Measurements from ENCODE around the gene KSR1. TPM values are rescaled to one million over a fixed set of nuclear protein-coding genes. Genes with fewer than 3 reads are reported as not detected.
A peak's percentile ranks its signal among the peaks of the same experiment; 100 is the strongest.

Gene KSR1
- total and polyA plus RNA-seq, 12 donors = 16.0 to 50.4 (median 38.5) TPM

- no peak overlapping the region for H3K4me3 ChIP-seq
- H3K27me3 ChIP-seq = no peaks in the 10 kb centered on the region
- intact Hi-C loops (cut with DNase I) = loop anchor here in 1 of 2 donors (5.0 kb wide), 1 partner anchor 44 kb away; no protein-coding TSS in a partner anchor
- no peak for TF ChIP-seq CTCF (IDR thresholded peaks at IDR 0.05)
- no peak for TF ChIP-seq POLR2A (IDR thresholded peaks at IDR 0.05)
- no peaks in the 10 kb centered on the region for H3K36me3 ChIP-seq (replicated peaks in 1 of 2)
- H3K27ac ChIP-seq = peak overlapping the region in 2 of 5 donors; percentile 70 to 74
- H3K9me3 ChIP-seq (replicated peaks in 1 of 3) = no peaks in the 10 kb centered on the region
- peaks cover 0 to 58% of the 10 kb centered on the region in 2 donors for H3K4me1 ChIP-seq (replicated peaks in 1 of 2)
- 41 to 58% (median 48%) methylated on average over 11 to 12 of the region's 12 CpGs for WGBS, 4 donors
- peak in 5 of 7 donors; percentile 37 to 62 (median 43) for DNase-seq
Observed at GRCh38 chr17:27530764-27531391, 74.6 kb downstream of the KSR1 start.

DNA sequence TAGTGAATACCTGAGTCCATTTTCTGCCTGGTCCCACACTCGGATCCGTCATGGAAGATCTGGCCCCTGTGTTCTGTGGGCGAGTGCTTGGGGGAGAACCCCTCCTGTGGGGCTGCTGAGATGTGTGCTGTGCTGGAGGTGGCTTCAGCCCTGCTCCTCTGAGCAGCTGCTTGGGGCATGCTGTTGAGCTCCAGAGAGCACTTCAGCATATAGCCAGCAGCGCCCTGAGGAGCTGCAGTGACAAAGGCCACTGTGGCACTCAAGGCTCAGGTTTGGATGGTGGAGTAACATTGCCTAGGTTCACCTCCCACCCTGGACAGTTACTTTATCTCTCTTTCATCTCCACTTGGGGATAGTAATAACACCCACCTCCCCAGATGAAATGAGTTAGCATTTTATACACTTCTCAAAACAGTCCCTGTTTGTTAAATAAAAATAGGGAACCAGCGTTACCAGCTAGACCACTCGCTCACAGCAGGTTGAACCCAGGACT is 75.3 kb downstream of the KSR1 start:
- H3K4me3 ChIP-seq = no peak overlapping the region
- H3K27me3 ChIP-seq = no peaks in the 10 kb centered on the region
- intact Hi-C loops (cut with DNase I) = loop anchor here in 1 of 2 donors (5.0 kb wide), 1 partner anchor 44 kb away; no protein-coding TSS in a partner anchor
- 79 to 90% (median 87%) methylated on average over 3 to 6 of the region's 6 CpGs for WGBS, 4 donors
- no peak for DNase-seq
- H3K27ac ChIP-seq = peak overlapping the region in 2 of 5 donors; percentile 70 to 74
- no peaks in the 10 kb centered on the region for H3K36me3 ChIP-seq (replicated peaks in 1 of 2)
- H3K4me1 ChIP-seq (replicated peaks in 1 of 2) = peaks cover 0 to 55% of the 10 kb centered on the region in 2 donors
- H3K9me3 ChIP-seq (replicated peaks in 1 of 3) = no peaks in the 10 kb centered on the region
- TF ChIP-seq CTCF (IDR thresholded peaks at IDR 0.05) (no peak), POLR2A (IDR thresholded peaks at IDR 0.05) (no peak)

GRCh38 chr17:27532269-27533263 is 76.3 kb downstream of the KSR1 start:
- Histone ChIP-seq H3K36me3 (replicated peaks in 1 of 2) (no peaks in the 10 kb centered on the region), H3K4me3 (no peak overlapping the region), H3K27me3 (no peaks in the 10 kb centered on the region), H3K27ac (peak overlapping the region in 1 of 5 donors; percentile 74), H3K9me3 (replicated peaks in 1 of 3) (no peaks in the 10 kb centered on the region), H3K4me1 (replicated peaks in 1 of 2) (peaks cover 0 to 49% of the 10 kb centered on the region in 2 donors)
- TF ChIP-seq POLR2A (IDR thresholded peaks at IDR 0.05) (no peak), CTCF (IDR thresholded peaks at IDR 0.05) (no peak)
- 83 to 85% (median 85%) methylated on average over 18 to 23 of the region's 23 CpGs for WGBS, 4 donors
- peak in 4 of 7 donors; percentile 54 to 67 (median 56) for DNase-seq
- intact Hi-C loops (cut with DNase I) = loop anchor here in 1 of 2 donors (5.0 kb wide), 1 partner anchor 45 kb away; no protein-coding TSS in a partner anchor
